OCI-LY1 (cell line): Measurements from ENCODE around the gene RXFP4.
A peak's percentile ranks its signal among the peaks of the same experiment; 100 is the strongest.

Source experiments
- H2AFZ ChIP-seq: fragments of 200-600 bp; sonication (generic), shearing (Covaris generic); 2 replicates; pipeline ENCODE4 v1.6.0; 2014; ENCODE audit warnings: antibody characterized with exemption, mild to moderate bottlenecking, low read length
- H3F3A ChIP-seq: fragments of 200-600 bp; sonication (generic), shearing (Covaris generic); 2 replicates; pipeline ENCODE4 v1.6.0; 2014; ENCODE audit warnings: mild to moderate bottlenecking, antibody characterized with exemption, low read length, moderate library complexity; ENCODE audit not compliant: insufficient read depth
- H3K27ac ChIP-seq: fragments of 200-600 bp; sonication (generic); 2 replicates; pipeline ENCODE4 v1.5.1; 2014; ENCODE audit warnings: low read length, mixed run types, mild to moderate bottlenecking, low read depth; ENCODE audit not compliant: poor library complexity, severe bottlenecking
- H3K27me3 ChIP-seq: fragments of 200-600 bp; sonication (generic); 2 replicates; pipeline ENCODE4 v1.6.0; 2014; ENCODE audit warnings: antibody characterized with exemption, mild to moderate bottlenecking, low read length, moderate library complexity; ENCODE audit not compliant: insufficient read depth
- H3K36me3 ChIP-seq: fragments of 200-600 bp; sonication (generic); 2 replicates; pipeline ENCODE4 v1.6.1; 2014; ENCODE audit warnings: mild to moderate bottlenecking, antibody characterized with exemption, low read length, moderate library complexity, mixed read lengths; ENCODE audit not compliant: insufficient read depth
- H3K4me1 ChIP-seq: fragments of 200-600 bp; sonication (generic); 2 replicates; pipeline ENCODE4 v1.5.1; 2014; ENCODE audit warnings: mild to moderate bottlenecking, low read length, moderate library complexity; ENCODE audit not compliant: insufficient read depth, severe bottlenecking
- H3K4me2 ChIP-seq: fragments of 200-600 bp; sonication (generic), shearing (Covaris generic); 2 replicates; pipeline ENCODE4 v1.6.1; 2014; ENCODE audit warnings: low read length
- H3K4me3 ChIP-seq: fragments of 200-600 bp; sonication (generic); 2 replicates; pipeline ENCODE4 v1.5.1; 2014; ENCODE audit warnings: low read length, low read depth, mild to moderate bottlenecking, mixed read lengths; ENCODE audit not compliant: poor library complexity, severe bottlenecking
- H3K79me2 ChIP-seq: fragments of 200-600 bp; shearing (Covaris generic); 2 replicates; pipeline ENCODE4 v1.6.1; 2016; ENCODE audit warnings: mixed run types, low read length, mixed read lengths; ENCODE audit not compliant: insufficient read depth
- H3K9ac ChIP-seq: fragments of 200-600 bp; sonication (generic), shearing (Covaris generic); 2 replicates; pipeline ENCODE4 v1.6.1; 2014; ENCODE audit warnings: mild to moderate bottlenecking, low read length, mixed read lengths
- H3K9me2 ChIP-seq: fragments of 200-600 bp; sonication (generic), shearing (Covaris generic); 2 replicates; pipeline ENCODE4 v1.6.1; 2014; ENCODE audit warnings: low read depth, mild to moderate bottlenecking, low read length, mixed read lengths
- H3K9me3 ChIP-seq: fragments of 200-600 bp; shearing (Covaris generic); 2 replicates; pipeline ENCODE4 v1.6.1; 2014; ENCODE audit warnings: low read length, mixed read lengths
- H4K20me1 ChIP-seq: fragments of 200-600 bp; sonication (generic), shearing (Covaris generic); 2 replicates; pipeline ENCODE4 v1.6.0; 2016; ENCODE audit warnings: mild to moderate bottlenecking, low read length; ENCODE audit not compliant: insufficient read depth
- EZH2 ChIP-seq: fragments of 200-600 bp; sonication (generic), shearing (Covaris generic); IDR thresholded peaks from 2 replicates; pipeline ENCODE4 v1.8.0; 2017; ENCODE audit warnings: borderline replicate concordance, mixed run types, mild to moderate bottlenecking, antibody characterized with exemption, low read length, moderate library complexity, mixed read lengths
- TF ChIP-seq, protein P1 (sequence below): fragments of 200-600 bp; sonication (generic), shearing (Covaris generic); IDR thresholded peaks from 2 replicates; pipeline ENCODE4 v1.5.1; 2017; ENCODE audit warnings: mild to moderate bottlenecking, antibody characterized with exemption, low read length, moderate library complexity, mixed read lengths

RXFP4 gene

DNA sequence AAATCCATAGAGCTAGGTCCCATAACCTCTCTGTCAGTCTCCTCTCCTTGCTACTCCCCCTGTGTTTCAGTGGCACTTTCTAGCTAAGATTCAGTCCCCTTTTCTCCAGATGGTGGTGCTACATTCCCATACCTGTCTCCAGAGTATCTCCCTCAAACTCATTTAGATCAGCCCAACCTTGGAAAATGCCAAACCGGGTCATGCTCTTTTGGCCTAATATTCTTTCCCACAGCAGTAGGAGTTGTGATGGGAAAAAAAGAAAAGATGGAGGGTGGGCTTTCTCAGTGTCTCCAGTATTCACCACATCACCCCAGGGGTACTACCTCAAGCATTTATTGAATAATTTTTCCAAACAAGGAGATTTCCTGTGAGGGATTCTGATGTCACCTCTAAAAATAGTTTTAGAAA is 3.2 kb upstream of the RXFP4 start:
- Histone ChIP-seq H3K4me3 (no peak overlapping the region), H3K9me2 (no peaks in the 10 kb centered on the region), H3K4me1 (peaks cover 51% of the 10 kb centered on the region), H3K36me3 (peaks cover 9% of the 10 kb centered on the region; the same call in 1 of the 2 replicates), H3K27ac (no peak overlapping the region), H3K9me3 (no peaks in the 10 kb centered on the region), H3F3A (peaks cover 5% of the 10 kb centered on the region; the same call in 1 of the 2 replicates), H3K9ac (no peak overlapping the region), H3K79me2 (peaks cover 9% of the 10 kb centered on the region), H4K20me1 (no peaks in the 10 kb centered on the region), H3K4me2 (no peak overlapping the region), H2AFZ (no peak overlapping the region), H3K27me3 (no peaks in the 10 kb centered on the region)
- TF ChIP-seq, protein P1, sequence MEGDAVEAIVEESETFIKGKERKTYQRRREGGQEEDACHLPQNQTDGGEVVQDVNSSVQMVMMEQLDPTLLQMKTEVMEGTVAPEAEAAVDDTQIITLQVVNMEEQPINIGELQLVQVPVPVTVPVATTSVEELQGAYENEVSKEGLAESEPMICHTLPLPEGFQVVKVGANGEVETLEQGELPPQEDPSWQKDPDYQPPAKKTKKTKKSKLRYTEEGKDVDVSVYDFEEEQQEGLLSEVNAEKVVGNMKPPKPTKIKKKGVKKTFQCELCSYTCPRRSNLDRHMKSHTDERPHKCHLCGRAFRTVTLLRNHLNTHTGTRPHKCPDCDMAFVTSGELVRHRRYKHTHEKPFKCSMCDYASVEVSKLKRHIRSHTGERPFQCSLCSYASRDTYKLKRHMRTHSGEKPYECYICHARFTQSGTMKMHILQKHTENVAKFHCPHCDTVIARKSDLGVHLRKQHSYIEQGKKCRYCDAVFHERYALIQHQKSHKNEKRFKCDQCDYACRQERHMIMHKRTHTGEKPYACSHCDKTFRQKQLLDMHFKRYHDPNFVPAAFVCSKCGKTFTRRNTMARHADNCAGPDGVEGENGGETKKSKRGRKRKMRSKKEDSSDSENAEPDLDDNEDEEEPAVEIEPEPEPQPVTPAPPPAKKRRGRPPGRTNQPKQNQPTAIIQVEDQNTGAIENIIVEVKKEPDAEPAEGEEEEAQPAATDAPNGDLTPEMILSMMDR, result peak; percentile 88
- TF ChIP-seq EZH2, result no peak

DNA sequence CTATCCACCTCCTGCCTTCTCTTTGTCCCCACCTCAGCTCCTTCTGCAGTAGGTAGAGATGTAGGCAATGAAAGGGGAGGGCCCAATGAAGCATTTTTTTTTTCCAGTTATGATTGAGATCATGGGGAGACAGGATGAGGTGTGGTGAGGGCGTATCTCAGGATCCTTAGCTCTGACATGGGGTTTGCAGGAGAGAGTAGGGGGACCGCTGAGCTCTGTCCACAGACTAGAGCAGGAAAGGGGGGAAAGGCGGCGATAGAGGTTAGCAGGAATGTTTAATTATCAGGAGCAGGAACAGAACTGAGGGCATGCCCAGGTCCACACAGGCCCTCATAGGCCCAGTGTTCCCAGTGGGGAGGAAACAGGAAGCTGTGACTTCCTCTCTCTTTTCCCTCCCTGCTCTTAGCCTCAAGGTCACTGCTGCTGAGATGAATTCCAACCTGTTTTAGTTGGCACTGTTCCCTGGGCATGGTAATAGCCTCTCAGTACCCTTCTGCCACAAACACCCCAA is 901 bp upstream of the RXFP4 start:
- Histone ChIP-seq H3K4me2 (peak overlapping the region; percentile 28), H3K36me3 (peaks cover 4% of the 10 kb centered on the region; the same call in 1 of the 2 replicates), H3K79me2 (no peaks in the 10 kb centered on the region), H2AFZ (no peak overlapping the region), H3K27me3 (no peaks in the 10 kb centered on the region), H3K4me1 (peaks cover 64% of the 10 kb centered on the region), H4K20me1 (no peaks in the 10 kb centered on the region), H3K9me2 (no peaks in the 10 kb centered on the region), H3K9me3 (no peaks in the 10 kb centered on the region), H3K9ac (peak overlapping the region; percentile 5; the same call in 1 of the 2 replicates), H3K27ac (peak overlapping the region; percentile 73), H3K4me3 (no peak overlapping the region), H3F3A (peaks cover 5% of the 10 kb centered on the region; the same call in 1 of the 2 replicates)
- TF ChIP-seq EZH2, result no peak
- TF ChIP-seq, protein P1, result no peak

DNA sequence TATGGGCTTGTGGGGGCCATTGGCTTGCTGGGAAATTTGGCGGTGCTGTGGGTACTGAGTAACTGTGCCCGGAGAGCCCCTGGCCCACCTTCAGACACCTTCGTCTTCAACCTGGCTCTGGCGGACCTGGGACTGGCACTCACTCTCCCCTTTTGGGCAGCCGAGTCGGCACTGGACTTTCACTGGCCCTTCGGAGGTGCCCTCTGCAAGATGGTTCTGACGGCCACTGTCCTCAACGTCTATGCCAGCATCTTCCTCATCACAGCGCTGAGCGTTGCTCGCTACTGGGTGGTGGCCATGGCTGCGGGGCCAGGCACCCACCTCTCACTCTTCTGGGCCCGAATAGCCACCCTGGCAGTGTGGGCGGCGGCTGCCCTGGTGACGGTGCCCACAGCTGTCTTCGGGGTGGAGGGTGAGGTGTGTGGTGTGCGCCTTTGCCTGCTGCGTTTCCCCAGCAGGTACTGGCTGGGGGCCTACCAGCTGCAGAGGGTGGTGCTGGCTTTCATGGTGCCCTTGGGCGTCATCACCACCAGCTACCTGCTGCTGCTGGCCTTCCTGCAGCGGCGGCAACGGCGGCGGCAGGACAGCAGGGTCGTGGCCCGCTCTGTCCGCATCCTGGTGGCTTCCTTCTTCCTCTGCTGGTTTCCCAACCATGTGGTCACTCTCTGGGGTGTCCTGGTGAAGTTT is 550 bp downstream of the RXFP4 start:
- H3K9ac ChIP-seq, result no peak overlapping the region; the same call in 1 of the 2 replicates
- H3K27me3 ChIP-seq, result no peaks in the 10 kb centered on the region
- no peaks in the 10 kb centered on the region for H3K9me3 ChIP-seq
- peak overlapping the region; percentile 15; the same call in 1 of the 2 replicates for H3K4me2 ChIP-seq
- peak overlapping the region; percentile 73 for H3K27ac ChIP-seq
- H3K79me2 ChIP-seq, result no peaks in the 10 kb centered on the region
- no peak overlapping the region for H2AFZ ChIP-seq
- no peaks in the 10 kb centered on the region for H3F3A ChIP-seq
- TF ChIP-seq EZH2, result no peak
- TF ChIP-seq, protein P1, result no peak
- peaks cover 14% of the 10 kb centered on the region; the same call in 1 of the 2 replicates for H3K36me3 ChIP-seq
- H4K20me1 ChIP-seq, result no peaks in the 10 kb centered on the region
- H3K4me3 ChIP-seq, result no peak overlapping the region
- H3K4me1 ChIP-seq, result peaks cover 79% of the 10 kb centered on the region
- H3K9me2 ChIP-seq, result no peaks in the 10 kb centered on the region
